GM11168 (cell line): ENCODE results near the gene DNAAF5.
"Not testable (repeated sequence)": the region's sequence is repeated elsewhere in the genome, so short reads cannot be mapped to it uniquely, and the experiment has no call there.

ENCODE experiments used
- in situ Hi-C: fragments of 300-500 bp; cut with MboI; formaldehyde crosslinking; loops from one replicate; pipeline ENCODE4 v1.12.0; 2022; ENCODE audit warnings: low sequenced_read_pairs; ENCODE audit not compliant: unreplicated experiment

DNAAF5 gene

GRCh38 chr7:798921-799470, 72.5 kb downstream of the DNAAF5 start:
- in situ Hi-C loops: no loop called here

- in situ Hi-C loops: no loop called here
Observed at GRCh38 chr7:800692-801091, 74.2 kb downstream of the DNAAF5 start.

- in situ Hi-C loops: not testable (repeated sequence)
Observed at GRCh38 chr7:801351-801750, 74.9 kb downstream of the DNAAF5 start.

- in situ Hi-C loops: no loop called here
Observed at GRCh38 chr7:801940-802381, 75.5 kb downstream of the DNAAF5 start.

GRCh38 chr7:802500-803242, 76.2 kb downstream of the DNAAF5 start:
- in situ Hi-C loops: no loop called here

- in situ Hi-C loops: no loop called here
Observed at GRCh38 chr7:803243-803635, 76.7 kb downstream of the DNAAF5 start.

- in situ Hi-C loops: not testable (repeated sequence)
Observed at GRCh38 chr7:803796-804195, 77.3 kb downstream of the DNAAF5 start.

GRCh38 chr7:805261-805660, 78.8 kb downstream of the DNAAF5 start:
- in situ Hi-C loops: no loop called here

- in situ Hi-C loops: no loop called here
Observed at GRCh38 chr7:815284-816216, 89.1 kb downstream of the DNAAF5 start.

GRCh38 chr7:816300-816750, 89.8 kb downstream of the DNAAF5 start:
- in situ Hi-C loops: no loop called here

- in situ Hi-C loops: no loop called here
Observed at GRCh38 chr7:816751-817671, 90.5 kb downstream of the DNAAF5 start.

- in situ Hi-C loops: no loop called here
Observed at GRCh38 chr7:818031-818699, 91.7 kb downstream of the DNAAF5 start.

GRCh38 chr7:820341-820740, 93.8 kb downstream of the DNAAF5 start:
- in situ Hi-C loops: no loop called here

- in situ Hi-C loops: no loop called here
Observed at GRCh38 chr7:821688-822087, 95.2 kb downstream of the DNAAF5 start.

- in situ Hi-C loops: no loop called here
Observed at GRCh38 chr7:822692-823276, 96.3 kb downstream of the DNAAF5 start.

GRCh38 chr7:823649-824048, 97.2 kb downstream of the DNAAF5 start:
- in situ Hi-C loops: no loop called here

GRCh38 chr7:824081-824480, 97.6 kb downstream of the DNAAF5 start:
- in situ Hi-C loops: no loop called here

- in situ Hi-C loops: no loop called here
Observed at GRCh38 chr7:824664-825063, 98.2 kb downstream of the DNAAF5 start.

- in situ Hi-C loops: no loop called here
Observed at GRCh38 chr7:825386-825785, 98.9 kb downstream of the DNAAF5 start.
